ENCODE measurements around the gene OR1M1.
"Not testable (repeated sequence)": the region's sequence is repeated elsewhere in the genome, so short reads cannot be mapped to it uniquely, and the experiment has no call there.

Gene OR1M1

DNA sequence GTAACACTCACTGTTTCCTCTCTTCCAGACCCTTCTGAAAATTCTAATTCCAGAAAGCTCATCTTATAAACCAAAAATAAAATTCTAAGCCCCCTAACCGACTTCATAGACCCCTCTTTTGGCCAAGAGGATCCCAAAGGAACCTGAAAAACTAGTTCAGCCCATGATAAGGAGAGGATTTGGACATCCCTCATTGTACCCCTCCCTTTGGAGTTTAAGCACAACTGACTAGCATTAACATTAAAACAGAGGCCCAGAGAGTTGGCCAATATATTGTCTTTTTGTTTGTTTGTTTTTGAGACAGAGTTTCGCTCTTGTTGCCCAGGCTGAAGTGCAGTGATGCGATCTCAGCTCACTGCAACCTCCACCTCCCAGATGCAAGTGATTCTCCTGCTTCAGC is 42.4 kb upstream of the OR1M1 start:
- DNase-seq (ENCODE audit: low read depth), result no peak
- TF ChIP-seq, protein P1, sequence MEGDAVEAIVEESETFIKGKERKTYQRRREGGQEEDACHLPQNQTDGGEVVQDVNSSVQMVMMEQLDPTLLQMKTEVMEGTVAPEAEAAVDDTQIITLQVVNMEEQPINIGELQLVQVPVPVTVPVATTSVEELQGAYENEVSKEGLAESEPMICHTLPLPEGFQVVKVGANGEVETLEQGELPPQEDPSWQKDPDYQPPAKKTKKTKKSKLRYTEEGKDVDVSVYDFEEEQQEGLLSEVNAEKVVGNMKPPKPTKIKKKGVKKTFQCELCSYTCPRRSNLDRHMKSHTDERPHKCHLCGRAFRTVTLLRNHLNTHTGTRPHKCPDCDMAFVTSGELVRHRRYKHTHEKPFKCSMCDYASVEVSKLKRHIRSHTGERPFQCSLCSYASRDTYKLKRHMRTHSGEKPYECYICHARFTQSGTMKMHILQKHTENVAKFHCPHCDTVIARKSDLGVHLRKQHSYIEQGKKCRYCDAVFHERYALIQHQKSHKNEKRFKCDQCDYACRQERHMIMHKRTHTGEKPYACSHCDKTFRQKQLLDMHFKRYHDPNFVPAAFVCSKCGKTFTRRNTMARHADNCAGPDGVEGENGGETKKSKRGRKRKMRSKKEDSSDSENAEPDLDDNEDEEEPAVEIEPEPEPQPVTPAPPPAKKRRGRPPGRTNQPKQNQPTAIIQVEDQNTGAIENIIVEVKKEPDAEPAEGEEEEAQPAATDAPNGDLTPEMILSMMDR (IDR thresholded peaks at IDR 0.05; ENCODE audit: low read length, missing control alignments), result no peak
- no peak overlapping the region for H3K4me3 ChIP-seq (replicated peaks; ENCODE audit: low read depth, low read length)

DNA sequence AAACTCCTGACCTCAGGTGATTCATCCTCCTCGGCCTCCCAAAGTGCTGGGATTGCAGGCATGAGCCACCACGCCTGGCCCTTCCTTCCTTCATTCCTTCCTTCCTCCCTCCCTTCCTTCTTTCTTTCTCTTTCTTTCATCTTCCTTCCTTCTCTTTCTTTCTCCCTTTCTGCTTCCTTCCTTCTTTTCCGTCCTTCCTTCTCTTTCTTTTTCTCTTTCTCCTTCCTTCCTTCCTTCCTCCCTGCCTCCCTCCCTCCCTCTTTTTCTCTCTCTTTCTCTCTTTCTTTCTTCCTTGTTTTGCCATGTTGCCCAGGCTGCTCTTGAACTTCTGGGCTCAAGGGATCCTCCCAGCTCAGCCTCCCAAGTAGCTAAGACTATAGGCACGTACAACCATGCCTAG is 40.2 kb upstream of the OR1M1 start:
- DNase-seq (ENCODE audit: low read depth), result no peak
- no peak overlapping the region for H3K4me3 ChIP-seq (replicated peaks; ENCODE audit: low read depth, low read length)
- TF ChIP-seq, protein P1 (IDR thresholded peaks at IDR 0.05; ENCODE audit: low read length, missing control alignments), result no peak

GRCh38 chr19:9052894-9053293 is 34.0 kb upstream of the OR1M1 start:
- TF ChIP-seq, protein P1 (IDR thresholded peaks at IDR 0.05; ENCODE audit: low read length, missing control alignments), result no peak
- no peak for DNase-seq (ENCODE audit: low read depth)
- no peak overlapping the region for H3K4me3 ChIP-seq (replicated peaks; ENCODE audit: low read depth, low read length)

GRCh38 chr19:9053674-9054073 is 33.2 kb upstream of the OR1M1 start:
- not testable (repeated sequence) for H3K4me3 ChIP-seq (replicated peaks; ENCODE audit: low read depth, low read length); DNase-seq (ENCODE audit: low read depth)

GRCh38 chr19:9054207-9054606 is 32.7 kb upstream of the OR1M1 start:
- TF ChIP-seq, protein P1 (IDR thresholded peaks at IDR 0.05; ENCODE audit: low read length, missing control alignments), result no peak
- no peak for DNase-seq (ENCODE audit: low read depth)
- H3K4me3 ChIP-seq (replicated peaks; ENCODE audit: low read depth, low read length), result no peak overlapping the region

GRCh38 chr19:9054765-9055164 is 32.1 kb upstream of the OR1M1 start:
- TF ChIP-seq, protein P1 (IDR thresholded peaks at IDR 0.05; ENCODE audit: low read length, missing control alignments), result no peak
- no peak for DNase-seq (ENCODE audit: low read depth)
- H3K4me3 ChIP-seq (replicated peaks; ENCODE audit: low read depth, low read length), result no peak overlapping the region

DNA sequence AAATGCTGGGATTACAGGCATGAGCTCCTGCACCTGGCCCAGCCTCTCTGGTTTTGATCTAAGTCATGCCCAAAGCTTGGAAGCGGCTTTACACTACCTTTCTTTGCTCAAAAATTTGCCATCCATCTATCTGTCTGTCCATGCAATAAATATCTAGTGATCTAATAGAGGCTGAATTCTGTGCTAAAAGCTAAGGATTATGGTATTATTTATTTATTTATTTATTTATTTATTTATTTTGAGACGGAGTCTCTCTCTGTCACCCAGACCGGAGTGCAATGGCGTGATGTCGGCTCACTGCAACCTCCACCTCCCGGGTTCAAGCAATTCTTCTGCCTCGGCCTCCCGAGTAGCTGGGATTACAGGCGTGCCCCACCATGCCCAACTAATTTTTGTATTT is 30.7 kb upstream of the OR1M1 start:
- H3K4me3 ChIP-seq (replicated peaks; ENCODE audit: low read depth, low read length); DNase-seq (ENCODE audit: low read depth): not testable (repeated sequence)

GRCh38 chr19:9057505-9058258 is 29.2 kb upstream of the OR1M1 start:
- no peak for DNase-seq (ENCODE audit: low read depth)
- TF ChIP-seq, protein P1 (IDR thresholded peaks at IDR 0.05; ENCODE audit: low read length, missing control alignments), result no peak
- no peak overlapping the region for H3K4me3 ChIP-seq (replicated peaks; ENCODE audit: low read depth, low read length)

Data from fibroblast of pulmonary artery (primary cell).